Activated CD8-positive, alpha-beta memory T cell treated with anti-CD3 and anti-CD28 coated beads for 4 hours (primary cell): ENCODE measurements around the gene CCL28.

Source experiments
- DNase-seq, 2 donors: peaks; one replicate each; pipeline ENCODE4 v3.0.0-alpha.2; 2020; ENCODE audit warnings: low read depth in 2 of 2

CCL28 gene

GRCh38 chr5:43357878-43358281 lies 54.3 kb downstream of the CCL28 start:
- DNase-seq: no peak

DNA sequence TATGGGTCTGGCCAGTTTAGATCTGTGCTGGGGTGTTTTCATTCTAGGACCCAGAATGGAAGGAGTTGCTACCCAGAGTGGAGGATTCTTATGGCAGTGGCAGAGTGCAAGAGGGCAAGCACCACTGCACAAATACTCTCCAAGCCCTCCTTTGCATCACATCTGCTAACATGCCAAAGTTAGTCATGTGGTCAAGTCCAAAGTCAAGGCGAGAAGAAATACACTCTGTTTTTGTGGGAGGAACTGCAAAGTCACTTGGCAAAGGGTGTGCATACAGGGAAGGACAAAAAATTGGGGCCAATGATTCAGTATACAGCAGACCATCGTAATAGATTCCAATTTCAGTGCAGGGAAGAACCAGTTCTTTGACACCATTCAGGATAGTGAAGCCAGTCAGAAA lies 55.1 kb downstream of the CCL28 start:
- no peak for DNase-seq

DNA sequence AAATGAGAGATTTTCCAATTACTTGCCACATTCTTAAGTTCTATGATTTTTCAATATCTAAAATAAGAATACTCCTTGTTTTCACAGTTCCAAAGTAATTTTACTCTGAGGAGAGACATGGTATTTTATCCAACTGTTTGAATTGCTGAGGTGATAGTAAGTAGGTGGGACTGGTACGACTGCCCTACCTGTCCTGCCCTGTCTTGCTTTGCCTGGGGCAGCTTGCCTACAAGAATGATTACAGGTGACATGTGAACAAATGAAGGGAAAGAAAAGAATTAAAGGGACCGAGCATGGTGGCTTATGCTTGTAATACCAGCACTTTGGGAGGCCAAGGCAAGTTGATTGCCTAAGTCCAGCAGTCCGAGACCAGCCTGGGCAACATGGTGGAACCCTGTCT lies 57.4 kb downstream of the CCL28 start:
- DNase-seq: no peak

DNA sequence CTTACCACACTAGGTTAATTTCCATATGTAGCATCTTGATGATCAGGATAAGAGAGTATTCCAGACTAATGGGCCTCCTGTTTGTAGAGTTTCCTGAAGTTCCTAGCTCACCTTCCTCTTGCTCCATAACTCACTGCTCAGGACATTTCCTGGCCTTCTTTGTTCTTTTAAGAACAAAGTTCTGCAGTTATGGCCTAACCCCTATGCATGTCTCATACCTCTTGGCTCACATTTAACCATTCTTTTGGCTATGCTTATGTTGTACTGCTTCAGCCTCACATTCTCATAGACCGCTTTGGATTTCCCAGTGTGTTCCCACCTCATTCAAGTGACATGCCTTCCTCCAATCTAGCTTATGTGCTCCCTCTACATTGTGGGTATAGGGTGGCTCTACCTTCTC lies 58.5 kb downstream of the CCL28 start:
- DNase-seq: no peak

- DNase-seq: no peak
Measured at GRCh38 chr5:43352915-43353314, 59.3 kb downstream of the CCL28 start.

- no peak for DNase-seq
Measured at GRCh38 chr5:43352131-43352530, 60.1 kb downstream of the CCL28 start.

DNA sequence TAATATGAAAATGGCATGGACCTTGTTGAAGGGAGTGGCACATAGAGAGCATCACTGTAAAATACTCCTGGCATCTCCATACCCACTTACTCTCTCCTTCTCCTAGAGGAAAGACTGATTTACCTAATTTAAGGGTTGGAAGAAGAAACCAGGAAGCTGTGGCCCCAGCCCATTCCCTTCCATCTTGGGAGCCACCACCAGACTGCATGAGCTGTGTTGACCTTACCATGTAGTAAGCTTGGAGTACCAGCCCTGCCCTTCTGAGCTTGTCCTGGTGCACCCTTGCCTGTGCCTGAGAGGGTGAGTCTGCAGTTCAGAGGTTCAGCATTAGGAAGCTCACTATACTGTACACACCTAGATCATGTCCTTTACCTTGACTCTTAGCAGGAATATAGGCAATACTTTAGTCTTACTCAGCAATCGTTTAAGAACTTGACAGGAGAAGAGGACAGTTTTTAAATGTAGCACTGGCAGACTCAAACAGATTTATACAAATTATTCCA lies 63.3 kb downstream of the CCL28 start:
- DNase-seq: no peak

- DNase-seq: no peak
Measured at GRCh38 chr5:43348207-43348606, 64.0 kb downstream of the CCL28 start.

DNA sequence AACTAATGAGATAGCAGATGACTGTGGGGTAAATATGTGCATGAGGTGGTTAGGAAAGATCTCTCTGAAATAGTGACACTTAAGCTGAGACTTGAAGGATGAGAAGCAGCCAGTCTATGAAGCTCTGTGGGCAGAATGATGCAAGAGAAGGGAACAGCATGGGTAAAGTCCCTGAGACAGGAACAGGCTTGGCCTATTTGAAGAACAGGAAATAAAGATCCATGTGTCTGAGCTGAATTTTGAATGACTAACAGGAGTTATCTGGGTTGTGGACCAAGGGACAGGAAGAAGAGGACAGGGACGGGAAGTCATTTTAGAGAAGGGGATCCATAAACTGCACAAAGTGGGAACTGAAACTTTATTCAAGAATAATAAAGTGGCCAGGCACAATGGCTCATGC lies 73.3 kb downstream of the CCL28 start:
- DNase-seq: no peak

DNA sequence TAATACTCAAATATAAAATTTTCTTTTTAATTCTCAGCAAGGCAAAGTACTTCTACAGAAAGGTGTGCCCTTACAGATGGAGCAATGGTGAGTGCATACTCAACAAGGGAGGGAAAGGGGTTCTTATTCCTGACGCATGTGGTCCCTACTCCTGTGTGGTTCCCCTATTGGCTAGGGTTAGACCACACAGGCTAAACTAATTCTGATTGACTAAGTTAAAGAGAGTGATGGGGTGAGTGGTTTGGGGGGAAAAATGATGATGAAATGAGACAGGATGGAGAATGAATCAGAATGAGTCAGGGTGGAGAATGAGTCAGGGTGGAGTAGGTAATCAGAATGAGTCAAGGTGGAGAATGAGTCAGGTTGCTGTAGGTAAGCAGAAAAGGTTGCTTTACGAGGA lies 76.0 kb downstream of the CCL28 start:
- no peak for DNase-seq

- DNase-seq: no peak
Measured at GRCh38 chr5:43335681-43336080, 76.5 kb downstream of the CCL28 start.

GRCh38 chr5:43332401-43332800 lies 79.8 kb downstream of the CCL28 start:
- no peak for DNase-seq
